Mammary epithelial cell (primary cell): ENCODE results near the gene PDK2.

Source experiments
- EZH2 ChIP-seq: IDR thresholded peaks from 2 replicates; pipeline ENCODE4 v1.6.1; 2012; ENCODE audit warnings: low read length, inconsistent platforms, borderline replicate concordance
- TF ChIP-seq, protein P1 (sequence below), 2 donors: IDR thresholded peaks in 1 of 2; conservative IDR thresholded peaks in 1 of 2; 2 replicates each; pipeline ENCODE4 v1.5.1; 2011 to 2012; ENCODE audit warnings: inconsistent platforms in 2 of 2, low read length in 2 of 2, mild to moderate bottlenecking in 2 of 2, control low read depth in 1 of 2, low read depth in 1 of 2; ENCODE audit not compliant: insufficient read depth in 1 of 2; ENCODE audit errors: extremely low read depth in 1 of 2

DNA sequence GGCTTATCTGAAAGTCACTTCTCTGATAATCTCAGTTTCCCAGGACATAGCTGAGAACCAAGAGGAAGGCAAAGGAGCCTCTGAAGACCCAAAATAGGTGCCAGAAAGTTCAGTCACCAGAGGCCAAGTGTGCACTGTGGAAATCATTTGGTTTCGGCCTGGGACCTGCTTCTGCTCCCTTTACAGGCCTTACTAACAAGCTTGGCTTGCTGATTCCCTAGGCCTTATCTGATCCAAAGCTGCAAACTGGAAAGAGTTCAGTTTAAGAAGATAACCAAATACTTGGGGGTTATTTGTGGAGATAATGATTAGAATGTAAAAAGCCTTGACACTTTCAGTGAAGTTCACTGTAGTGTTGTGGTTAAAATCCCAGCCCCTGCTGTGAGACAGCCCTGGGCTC is 22.2 kb upstream of the PDK2 start:
- TF ChIP-seq EZH2: no peak
- TF ChIP-seq, protein P1, sequence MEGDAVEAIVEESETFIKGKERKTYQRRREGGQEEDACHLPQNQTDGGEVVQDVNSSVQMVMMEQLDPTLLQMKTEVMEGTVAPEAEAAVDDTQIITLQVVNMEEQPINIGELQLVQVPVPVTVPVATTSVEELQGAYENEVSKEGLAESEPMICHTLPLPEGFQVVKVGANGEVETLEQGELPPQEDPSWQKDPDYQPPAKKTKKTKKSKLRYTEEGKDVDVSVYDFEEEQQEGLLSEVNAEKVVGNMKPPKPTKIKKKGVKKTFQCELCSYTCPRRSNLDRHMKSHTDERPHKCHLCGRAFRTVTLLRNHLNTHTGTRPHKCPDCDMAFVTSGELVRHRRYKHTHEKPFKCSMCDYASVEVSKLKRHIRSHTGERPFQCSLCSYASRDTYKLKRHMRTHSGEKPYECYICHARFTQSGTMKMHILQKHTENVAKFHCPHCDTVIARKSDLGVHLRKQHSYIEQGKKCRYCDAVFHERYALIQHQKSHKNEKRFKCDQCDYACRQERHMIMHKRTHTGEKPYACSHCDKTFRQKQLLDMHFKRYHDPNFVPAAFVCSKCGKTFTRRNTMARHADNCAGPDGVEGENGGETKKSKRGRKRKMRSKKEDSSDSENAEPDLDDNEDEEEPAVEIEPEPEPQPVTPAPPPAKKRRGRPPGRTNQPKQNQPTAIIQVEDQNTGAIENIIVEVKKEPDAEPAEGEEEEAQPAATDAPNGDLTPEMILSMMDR (conservative IDR thresholded peaks at IDR 0.05 in 1 of 2, IDR thresholded peaks at IDR 0.05 in 1 of 2; ENCODE audit: extremely low read depth in 1 of 2, insufficient read depth in 1 of 2, low read depth in 1 of 2, low read length in 2 of 2): no peak
